A549 treated with CORT108297 at 1 μM for 4 hours (cell line): Measurements from ENCODE around the gene NECTIN2. TPM values are rescaled to one million over a fixed set of nuclear protein-coding genes. Genes with fewer than 3 reads are reported as not detected.

Experiments
- total RNA-seq: library from RNA; stranded (reverse); fragments of 200-300 nt; extraction: Qiagen RNA extraction; gene quantifications from 5 replicates; pipeline ENCODE4 v1.2.3, GENCODE V29; 2022

The NECTIN2 gene
- 71.9 to 89.5 TPM (median 86.2 TPM) in 5 replicates for total RNA-seq

DNA sequence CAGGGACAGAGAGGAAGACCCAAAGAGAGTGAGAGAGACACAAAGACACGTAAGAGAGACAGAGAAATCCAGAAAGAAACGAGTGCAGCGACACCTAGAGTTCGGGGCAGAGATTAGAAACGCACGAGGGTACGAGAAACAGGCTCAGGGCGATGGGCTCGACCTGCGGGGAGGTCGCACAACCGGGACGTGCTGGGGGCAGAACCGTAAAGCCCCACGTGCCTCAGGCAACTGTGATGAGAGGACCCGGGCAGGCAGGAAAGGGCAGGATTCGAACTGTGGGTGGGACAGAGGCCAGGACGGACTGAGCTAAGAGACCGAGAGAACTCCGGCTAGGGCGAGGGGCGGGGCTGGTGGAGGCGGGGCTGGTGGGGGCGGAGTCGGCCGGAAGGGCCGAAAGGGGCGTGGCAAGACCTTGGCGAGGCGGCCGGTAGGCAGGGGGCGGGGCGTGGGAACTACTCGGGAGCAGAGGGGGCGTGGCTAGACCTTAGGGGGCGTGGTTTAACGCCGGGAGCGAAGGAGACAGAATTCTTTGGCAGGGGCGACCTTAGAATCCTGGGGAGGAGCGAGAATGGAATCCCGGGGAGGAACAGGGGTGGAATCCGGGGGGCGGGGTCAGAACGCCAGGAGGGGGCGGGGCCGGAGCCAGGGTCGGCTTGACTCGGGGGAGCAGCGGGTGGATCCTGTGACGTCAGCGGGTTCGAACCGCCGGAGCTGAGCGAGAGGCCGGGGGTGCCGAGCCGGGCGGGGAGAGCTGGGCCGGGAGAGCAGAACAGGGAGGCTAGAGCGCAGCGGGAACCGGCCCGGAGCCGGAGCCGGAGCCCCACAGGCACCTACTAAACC, at the start of gene NECTIN2:
Gene NECTIN2, plus strand, starts transcription at position 686 of the 843 bp plus-strand sequence. CDS start 229 bp downstream, outside the sequence.

GRCh38 chr19:44808463-44809371, 37.4 kb upstream of the NECTIN2 start, which contains the start of gene BCAM:
Gene BCAM (plus strand): TSS chr19:44809103. CDS start chr19:44809125, 22 bp downstream.

DNA sequence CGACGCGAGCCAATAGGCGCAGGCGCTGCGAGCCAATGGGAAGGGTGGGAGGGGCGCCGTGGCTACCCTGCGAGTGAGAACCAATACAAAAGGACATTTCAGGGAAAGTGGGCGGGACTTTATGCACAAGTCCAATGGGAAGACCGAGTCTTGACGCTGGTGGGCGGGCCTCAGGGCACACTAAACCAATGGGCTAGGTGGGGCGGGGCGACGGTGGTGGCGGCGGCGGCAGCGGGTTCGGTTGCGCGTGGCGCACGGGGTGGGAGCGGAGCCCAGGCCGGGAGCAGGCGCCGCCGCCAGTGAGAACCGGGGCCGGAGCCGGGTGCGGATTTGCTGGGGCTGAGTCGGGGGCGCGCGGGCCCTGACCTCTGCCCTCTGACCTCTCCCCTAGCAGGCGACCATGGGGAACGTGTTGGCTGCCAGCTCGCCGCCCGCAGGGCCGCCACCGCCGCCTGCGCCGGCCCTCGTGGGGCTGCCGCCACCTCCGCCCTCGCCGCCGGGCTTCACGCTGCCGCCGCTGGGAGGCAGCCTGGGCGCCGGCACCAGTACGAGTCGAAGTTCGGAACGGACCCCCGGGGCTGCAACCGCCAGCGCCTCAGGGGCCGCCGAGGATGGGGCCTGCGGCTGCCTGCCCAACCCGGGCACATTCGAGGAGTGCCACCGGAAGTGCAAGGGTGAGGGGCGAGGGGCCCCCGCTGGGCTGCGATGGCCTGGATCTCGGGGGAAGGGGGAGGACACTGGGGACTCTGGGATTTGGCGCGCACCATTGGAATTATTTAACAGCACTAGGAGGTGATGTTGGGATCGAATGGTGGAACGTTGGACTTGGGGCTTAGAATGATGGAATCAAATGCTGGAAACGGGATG, 45.2 kb downstream of the NECTIN2 start, which contains the start of gene TOMM40:
Gene TOMM40, plus strand, starts transcription at position 239 of the 867 bp plus-strand sequence. Its CDS starts 162 bp downstream, at position 401.

DNA sequence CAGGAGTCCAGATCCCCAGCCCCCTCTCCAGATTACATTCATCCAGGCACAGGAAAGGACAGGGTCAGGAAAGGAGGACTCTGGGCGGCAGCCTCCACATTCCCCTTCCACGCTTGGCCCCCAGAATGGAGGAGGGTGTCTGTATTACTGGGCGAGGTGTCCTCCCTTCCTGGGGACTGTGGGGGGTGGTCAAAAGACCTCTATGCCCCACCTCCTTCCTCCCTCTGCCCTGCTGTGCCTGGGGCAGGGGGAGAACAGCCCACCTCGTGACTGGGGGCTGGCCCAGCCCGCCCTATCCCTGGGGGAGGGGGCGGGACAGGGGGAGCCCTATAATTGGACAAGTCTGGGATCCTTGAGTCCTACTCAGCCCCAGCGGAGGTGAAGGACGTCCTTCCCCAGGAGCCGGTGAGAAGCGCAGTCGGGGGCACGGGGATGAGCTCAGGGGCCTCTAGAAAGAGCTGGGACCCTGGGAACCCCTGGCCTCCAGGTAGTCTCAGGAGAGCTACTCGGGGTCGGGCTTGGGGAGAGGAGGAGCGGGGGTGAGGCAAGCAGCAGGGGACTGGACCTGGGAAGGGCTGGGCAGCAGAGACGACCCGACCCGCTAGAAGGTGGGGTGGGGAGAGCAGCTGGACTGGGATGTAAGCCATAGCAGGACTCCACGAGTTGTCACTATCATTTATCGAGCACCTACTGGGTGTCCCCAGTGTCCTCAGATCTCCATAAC, 59.5 kb downstream of the NECTIN2 start, which contains the start of gene APOE:
Gene APOE, plus strand, starts transcription at position 360 of the 724 bp plus-strand sequence. CDS start 829 bp downstream, outside the sequence.

GRCh38 chr19:44914433-44915206, 68.5 kb downstream of the NECTIN2 start, which contains the start of gene APOC1:
Gene APOC1 (plus strand): TSS chr19:44914608. CDS start chr19:44914892, 284 bp downstream.

Other genes with a start within 250 kb of the NECTIN2 start
- 0.23 to 0.57 TPM (median 0.32 TPM) in 5 replicates for gene IGSF23, start 232.7 kb upstream of the NECTIN2 start, total RNA-seq
- gene PVR, start 202.4 kb upstream of the NECTIN2 start, total RNA-seq, result 102 to 126 TPM (median 116 TPM) in 5 replicates
- gene CEACAM19, start 174.8 kb upstream of the NECTIN2 start, total RNA-seq, result 8.3 to 10.6 TPM (median 9.8 TPM) in 5 replicates
- 0.09 to 0.24 TPM (median 0.10 TPM) in 4 of 5 replicates, not detected in the other for gene CEACAM16, start 147.1 kb upstream of the NECTIN2 start, total RNA-seq
- 52.2 to 105 TPM (median 89.5 TPM) in 5 replicates for gene BCL3, start 97.6 kb upstream of the NECTIN2 start, total RNA-seq
- not detected in 5 replicates for gene CBLC, start 68.4 kb upstream of the NECTIN2 start, total RNA-seq
- gene BCAM, start 37.2 kb upstream of the NECTIN2 start, total RNA-seq, result 64.2 to 91.6 TPM (median 88.8 TPM) in 5 replicates
- gene TOMM40, start 45.0 kb downstream of the NECTIN2 start, total RNA-seq, result 183 to 257 TPM (median 247 TPM) in 5 replicates
- 11.9 to 23.5 TPM (median 16.2 TPM) in 5 replicates for gene APOE, start 59.5 kb downstream of the NECTIN2 start, total RNA-seq
- 119 to 132 TPM (median 122 TPM) in 5 replicates for gene APOC1, start 68.3 kb downstream of the NECTIN2 start, total RNA-seq
- not detected in 5 replicates for gene APOC4, start 95.9 kb downstream of the NECTIN2 start, total RNA-seq
- not detected in 5 replicates for gene APOC2, start 99.8 kb downstream of the NECTIN2 start, total RNA-seq
- 141 to 188 TPM (median 176 TPM) in 5 replicates for gene CLPTM1, start 109.1 kb downstream of the NECTIN2 start, total RNA-seq
- 28.1 to 57.8 TPM (median 50.6 TPM) in 5 replicates for gene RELB, start 155.2 kb downstream of the NECTIN2 start, total RNA-seq
- 49.4 to 78.5 TPM (median 72.9 TPM) in 5 replicates for gene CLASRP, start 192.7 kb downstream of the NECTIN2 start, total RNA-seq
- 5.3 to 12.0 TPM (median 10.1 TPM) in 5 replicates for gene ZNF296, start 230.2 kb downstream of the NECTIN2 start, total RNA-seq
- 85.7 to 94.2 TPM (median 89.0 TPM) in 5 replicates for gene GEMIN7, start 233.0 kb downstream of the NECTIN2 start, total RNA-seq
- 21.1 to 33.7 TPM (median 30.5 TPM) in 5 replicates for gene PPP1R37, start 246.9 kb downstream of the NECTIN2 start, total RNA-seq